HG02759 (cell line): ENCODE data around the gene BATF.

Source experiments
- ATAC-seq: cut with Tn5 transposase; IDR thresholded peaks from one replicate; pipeline ENCODE4 v1.9.1; 2021; ENCODE audit warnings: mild to moderate bottlenecking, moderate library complexity; ENCODE audit not compliant: unreplicated experiment

The BATF gene

GRCh38 chr14:75531660-75532317 lies 9.5 kb downstream of the BATF start:
- no peak for ATAC-seq

DNA sequence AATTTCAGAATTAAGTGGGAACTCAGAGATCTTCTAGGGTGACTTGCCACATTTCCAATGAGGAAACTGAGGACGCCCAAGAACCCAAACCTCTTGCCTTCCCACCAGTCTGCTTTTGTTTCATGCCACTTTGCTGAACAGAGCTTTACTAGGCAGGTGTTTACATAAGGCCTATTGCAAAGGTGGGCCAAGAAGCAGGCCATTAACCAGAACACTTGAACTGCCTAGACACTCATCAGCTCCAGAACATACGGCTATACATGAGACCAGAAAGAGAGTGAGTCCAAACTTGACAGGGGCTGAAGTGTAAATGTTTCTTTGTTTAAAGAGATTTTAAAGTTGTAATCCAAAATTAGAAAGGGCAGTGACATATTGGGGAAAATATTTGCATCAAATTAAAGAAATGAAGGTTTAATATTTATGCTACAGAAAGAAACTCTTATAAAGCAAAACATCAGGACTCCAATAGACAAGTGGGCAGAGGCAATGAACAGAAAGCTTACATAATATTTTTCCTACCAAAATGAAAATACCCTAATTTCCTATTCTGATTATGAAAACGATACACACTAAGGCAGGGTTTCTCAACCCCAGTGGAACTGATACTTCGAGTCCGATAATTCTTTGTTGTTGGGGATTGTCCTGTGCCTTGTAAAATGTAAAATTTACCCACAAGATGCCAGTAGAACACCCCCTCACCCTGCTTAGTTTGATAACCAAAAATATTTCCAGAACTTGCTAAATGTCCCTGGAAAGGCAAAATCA lies 11.7 kb downstream of the BATF start:
- ATAC-seq: no peak

GRCh38 chr14:75535164-75535898 lies 13.1 kb downstream of the BATF start:
- no peak for ATAC-seq

GRCh38 chr14:75537071-75537470 lies 14.8 kb downstream of the BATF start:
- no peak for ATAC-seq

- ATAC-seq: no peak
Measured at GRCh38 chr14:75539162-75539560, 16.9 kb downstream of the BATF start.

DNA sequence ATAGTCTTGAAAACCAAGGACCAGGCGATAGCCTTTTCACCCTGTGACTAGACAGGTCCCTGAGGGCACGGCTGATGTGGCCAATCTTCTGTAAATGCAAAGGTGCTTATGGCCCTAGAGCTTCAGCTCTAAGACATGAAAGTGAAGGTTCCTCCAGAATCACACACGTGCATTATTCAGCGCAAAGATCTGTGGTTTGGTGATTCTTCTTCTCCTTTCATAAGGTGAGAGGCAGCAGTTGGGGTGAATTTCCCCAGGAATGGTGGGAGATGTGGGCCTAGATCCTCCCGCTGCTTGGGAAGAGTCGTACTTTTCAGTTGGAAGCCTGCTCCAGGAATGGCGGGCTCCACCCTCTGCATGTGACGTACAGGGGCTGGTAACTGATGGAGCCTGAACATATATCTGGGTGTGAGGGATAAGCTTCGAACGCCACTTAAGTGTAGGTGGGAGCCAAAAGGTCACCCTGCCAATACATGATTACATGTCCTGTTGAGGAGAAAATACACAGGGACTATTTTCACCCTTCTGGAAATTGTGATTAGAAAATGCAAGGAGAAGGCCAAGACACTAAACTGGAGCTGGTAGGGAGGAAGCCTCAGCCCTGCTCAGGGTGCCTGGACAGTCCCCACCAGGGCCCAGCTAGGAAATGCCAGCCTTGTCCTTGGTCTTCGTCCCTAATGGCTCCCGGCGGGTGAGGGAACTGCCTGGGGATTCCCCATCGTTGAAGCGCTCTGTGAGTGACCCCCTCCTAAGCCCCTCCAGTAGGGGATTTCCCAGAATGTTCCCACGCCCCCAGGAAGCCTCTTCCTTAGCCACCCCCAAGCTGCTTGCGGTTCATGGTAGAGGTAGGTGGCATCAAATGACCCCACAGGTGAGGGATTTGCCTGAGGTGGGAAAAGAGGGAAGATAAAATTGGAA lies 17.6 kb downstream of the BATF start:
- ATAC-seq: peak; percentile 61

DNA sequence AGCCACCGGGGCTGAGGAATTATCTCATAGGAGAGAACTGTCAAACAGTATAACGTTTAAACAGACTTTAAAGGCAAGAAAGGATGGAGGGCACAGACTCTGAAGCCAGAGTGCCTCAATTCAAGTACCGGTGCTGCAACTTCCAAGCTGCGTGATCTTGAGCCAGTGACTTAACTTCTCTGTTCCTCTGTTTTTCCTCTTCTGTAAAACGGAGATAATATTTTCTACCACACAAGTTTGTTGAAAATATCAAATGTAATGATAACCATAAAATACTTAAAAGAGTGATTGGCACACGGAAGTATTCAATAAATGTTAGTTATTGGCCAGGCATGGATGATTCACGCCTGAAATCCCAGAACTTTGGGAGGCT lies 18.2 kb downstream of the BATF start:
- no peak for ATAC-seq

DNA sequence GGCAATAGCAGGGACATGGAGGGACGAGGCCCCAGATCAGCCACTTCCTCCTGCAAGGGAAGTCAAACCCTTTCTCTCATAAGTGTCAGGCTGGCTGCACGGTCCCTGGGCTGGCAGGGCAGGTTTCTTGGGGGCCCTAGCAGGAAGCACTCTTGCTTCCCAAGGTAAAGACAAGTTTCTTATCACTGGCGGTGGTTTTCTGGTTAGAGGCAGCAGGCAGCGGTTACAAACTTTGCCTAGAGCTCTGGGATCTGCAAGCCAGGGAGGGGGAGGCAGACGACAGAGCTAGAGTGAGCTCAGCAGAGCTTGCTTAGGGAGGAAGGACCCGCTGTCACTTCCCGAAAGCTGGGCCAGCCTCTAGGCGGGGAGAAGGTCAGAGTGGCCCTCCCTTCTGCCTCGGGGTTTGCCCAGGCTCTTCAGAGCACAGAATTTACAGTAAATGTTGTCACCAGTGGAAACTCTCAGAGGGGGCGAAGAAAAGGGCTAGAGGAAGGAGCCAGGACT lies 20.4 kb downstream of the BATF start:
- peak; percentile 65 for ATAC-seq

DNA sequence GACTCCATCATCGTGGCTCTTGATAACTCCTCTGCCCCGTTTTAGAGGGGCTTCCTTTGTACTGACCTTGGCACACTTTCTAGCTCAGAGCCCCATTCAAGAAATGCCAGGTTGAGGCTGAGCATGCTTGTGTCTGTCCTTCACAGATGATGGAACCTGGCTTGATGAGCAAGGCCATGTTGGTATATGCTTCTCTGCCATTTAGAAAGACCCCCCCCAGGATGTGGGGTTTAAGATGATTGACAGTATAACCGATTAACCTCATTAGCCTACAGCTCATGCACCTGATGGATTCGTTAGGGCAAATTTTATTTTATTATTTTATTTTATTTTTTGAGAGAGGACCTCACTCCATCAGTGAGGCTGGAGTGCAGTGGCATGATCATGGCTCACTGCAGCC lies 21.0 kb downstream of the BATF start:
- ATAC-seq: peak; percentile 0

DNA sequence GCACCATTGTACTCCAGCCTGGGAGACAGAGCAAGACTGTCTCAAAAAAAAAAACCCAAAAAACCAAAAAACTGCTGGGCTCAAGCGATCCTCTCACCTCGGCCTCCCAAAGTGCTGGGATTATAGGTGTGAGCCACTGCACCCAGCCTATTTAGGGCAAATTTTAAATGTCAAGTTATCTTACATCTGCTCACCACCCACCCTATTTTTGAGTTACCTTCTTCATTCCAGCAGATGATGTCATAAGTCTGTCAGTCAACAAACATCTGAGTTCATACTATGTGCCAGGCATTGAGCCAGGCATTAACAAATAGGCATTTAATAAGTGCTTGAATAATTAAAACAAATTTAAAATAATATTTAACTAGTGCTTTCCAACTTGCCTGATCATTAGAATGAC lies 21.5 kb downstream of the BATF start:
- ATAC-seq: no peak

GRCh38 chr14:75545907-75546306 lies 23.6 kb downstream of the BATF start:
- no peak for ATAC-seq

DNA sequence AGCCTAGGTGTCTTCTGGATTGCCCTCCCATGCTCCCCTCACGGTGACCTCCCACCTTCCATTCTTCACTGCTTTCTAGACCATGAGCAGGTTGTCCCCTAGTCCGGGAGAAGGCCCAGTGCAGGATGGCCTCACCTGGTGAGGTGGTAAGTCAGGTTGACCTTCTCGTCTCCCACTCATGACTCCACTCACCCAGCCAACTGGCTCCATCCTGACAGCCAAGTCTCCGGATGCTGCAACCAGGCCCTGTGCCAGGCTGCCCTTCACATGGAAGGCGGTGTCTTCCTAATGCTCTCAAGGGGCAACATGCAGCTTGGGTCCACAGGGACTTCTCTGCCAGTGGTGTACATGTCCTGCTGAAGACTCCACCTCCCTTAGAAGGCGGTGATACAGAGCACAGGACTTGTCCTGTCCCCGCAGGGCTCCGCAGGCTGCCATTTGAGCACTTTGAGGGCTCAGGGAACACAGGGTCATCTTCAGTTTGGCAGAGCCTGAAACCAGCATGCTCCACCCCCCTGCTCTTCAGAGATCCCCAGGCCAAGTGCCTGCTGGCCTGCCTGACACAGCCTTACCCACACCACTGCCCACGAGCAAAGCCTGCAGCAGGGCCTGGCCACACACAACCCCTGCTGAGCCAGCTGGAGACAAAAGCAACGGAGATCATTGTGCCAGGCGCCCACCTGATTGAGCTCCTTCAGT lies 25.4 kb downstream of the BATF start:
- no peak for ATAC-seq

GRCh38 chr14:75548544-75548943 lies 26.3 kb downstream of the BATF start:
- ATAC-seq: no peak

GRCh38 chr14:75549169-75549568 lies 26.9 kb downstream of the BATF start:
- peak; percentile 77 for ATAC-seq

DNA sequence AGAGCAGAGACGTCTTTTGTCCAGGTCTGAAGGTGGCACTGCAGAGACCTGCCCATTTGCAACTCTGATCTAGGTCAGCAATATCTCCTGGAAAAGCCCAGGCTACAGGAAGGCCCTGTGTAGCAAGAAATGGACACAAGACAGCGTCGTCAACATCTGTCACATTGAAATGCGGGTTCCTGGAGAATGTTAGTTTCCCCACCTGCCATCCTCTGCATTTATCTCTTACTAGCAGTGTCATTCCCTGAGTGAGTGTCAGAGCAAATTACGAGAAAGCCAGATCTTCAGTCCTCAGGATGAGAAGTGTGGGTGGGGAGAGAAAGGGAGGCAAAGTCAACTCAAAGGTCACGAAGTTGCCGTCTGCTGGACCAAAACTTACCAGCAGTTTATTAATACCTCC lies 28.8 kb downstream of the BATF start:
- ATAC-seq: no peak

GRCh38 chr14:75553157-75553556 lies 30.9 kb downstream of the BATF start:
- ATAC-seq: no peak

DNA sequence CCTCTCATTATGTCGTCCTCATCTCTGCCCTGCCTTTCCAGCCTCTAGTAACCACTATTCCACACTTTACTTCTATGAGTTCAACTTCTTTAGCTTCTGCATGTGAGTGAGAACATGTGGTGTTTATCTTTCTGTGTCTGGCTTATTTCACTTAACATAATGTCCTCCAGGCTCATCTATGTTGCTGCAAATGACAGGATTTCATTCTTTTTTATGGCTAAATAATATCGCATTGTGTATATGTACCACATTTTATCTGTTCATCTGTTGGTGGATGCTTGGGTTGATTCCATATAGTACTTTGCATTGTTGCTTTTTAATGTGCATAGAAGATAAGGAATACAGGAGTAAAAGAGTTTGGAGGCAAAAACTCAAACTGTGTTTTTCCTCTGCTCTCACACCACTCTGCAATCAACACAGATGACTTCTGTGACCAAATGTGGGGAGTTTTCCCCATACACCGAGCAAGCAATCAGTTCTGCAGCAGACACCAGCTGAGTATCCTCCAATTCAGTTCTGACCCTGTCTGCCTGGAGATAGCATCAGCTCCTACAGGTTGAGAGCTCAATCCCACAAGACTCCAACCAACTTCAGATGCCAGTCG lies 31.6 kb downstream of the BATF start:
- ATAC-seq: no peak

DNA sequence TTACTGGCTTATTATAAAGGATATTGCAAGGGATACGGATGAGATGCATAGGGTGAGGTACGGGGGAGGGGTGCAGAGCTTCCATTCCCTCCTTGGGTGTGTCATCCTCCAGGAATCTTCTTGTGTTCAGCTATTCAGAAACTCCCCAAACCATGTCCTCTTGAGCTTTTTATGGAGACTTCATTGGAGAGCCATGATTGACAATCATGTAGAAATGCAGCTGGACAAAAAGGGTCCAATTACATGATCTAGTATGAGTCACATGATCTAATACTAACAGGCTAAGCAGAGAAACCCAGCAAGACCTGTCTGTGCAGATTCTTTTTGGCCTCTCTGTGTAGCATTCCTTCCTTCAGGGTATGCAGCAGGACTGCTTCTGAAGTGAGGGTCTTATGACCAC lies 32.2 kb downstream of the BATF start:
- ATAC-seq: no peak

DNA sequence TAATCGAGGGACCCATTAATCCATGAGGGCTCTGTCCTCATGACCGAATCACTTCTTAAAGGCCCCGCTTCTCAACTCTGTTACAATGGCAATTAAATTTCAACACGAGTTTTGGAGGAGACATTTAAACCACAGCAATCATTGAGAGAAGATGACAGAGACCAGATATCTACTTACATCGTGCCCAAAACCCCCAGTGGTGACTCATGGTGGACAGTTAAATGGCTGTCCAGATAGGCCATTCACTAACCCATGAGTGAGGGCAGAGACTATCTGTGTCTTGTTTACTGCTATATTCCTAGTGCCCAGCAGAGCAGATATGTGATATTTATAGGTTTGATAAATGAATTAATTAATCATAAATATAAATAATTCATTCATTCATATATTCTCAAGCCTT lies 36.2 kb downstream of the BATF start:
- ATAC-seq: no peak

- no peak for ATAC-seq
Measured at GRCh38 chr14:75559045-75559444, 36.8 kb downstream of the BATF start.
